GM12878 (cell line): ENCODE results near the gene FURIN.

Experiments used
- ZNF217 ChIP-seq: fragments of 450-650 bp; IDR thresholded peaks from 2 replicates; pipeline ENCODE4 v1.6.1; 2017; ENCODE audit warnings: antibody characterized with exemption, mild to moderate bottlenecking
- TF ChIP-seq, protein P1 (sequence below), 3 experiments: IDR thresholded peaks in 2 of 3; conservative IDR thresholded peaks in 1 of 3; 2 replicates each; pipeline ENCODE4 v1.5.1; 2011; ENCODE audit warnings: low read depth in 3 of 3, low read length in 3 of 3, mild to moderate bottlenecking in 3 of 3, control low read depth in 2 of 3, moderate library complexity in 2 of 3, inconsistent platforms in 1 of 3, mixed read lengths in 1 of 3; ENCODE audit not compliant: control insufficient read depth in 2 of 3, insufficient read depth in 1 of 3; ENCODE audit errors: extremely low read depth in 1 of 3
- TF ChIP-seq, protein P2 (sequence below): fragments of 450-650 bp; IDR thresholded peaks from 2 replicates; pipeline ENCODE4 v1.6.1; 2017; ENCODE audit warnings: antibody characterized with exemption, mild to moderate bottlenecking, moderate library complexity

DNA sequence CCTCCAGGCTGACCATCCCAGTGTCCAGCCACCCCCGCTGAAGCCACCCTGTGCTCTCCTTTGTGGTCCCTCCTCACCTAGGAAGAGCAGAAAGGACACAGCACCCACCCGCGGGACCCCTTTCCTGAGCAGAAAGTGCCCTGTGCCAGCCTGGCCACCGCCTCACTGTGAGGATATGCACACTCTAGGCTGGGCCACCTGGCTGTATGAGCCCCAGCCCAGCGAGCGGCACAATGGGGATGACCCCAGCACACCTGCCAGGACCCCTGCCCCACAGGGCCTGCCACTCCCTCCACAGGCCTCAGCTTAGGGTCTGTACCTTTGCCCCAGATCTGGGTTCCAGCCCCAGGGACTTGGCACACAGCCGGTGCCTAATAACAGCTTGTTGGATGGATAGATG lies 47.9 kb upstream of the FURIN start:
- TF ChIP-seq, protein P1, sequence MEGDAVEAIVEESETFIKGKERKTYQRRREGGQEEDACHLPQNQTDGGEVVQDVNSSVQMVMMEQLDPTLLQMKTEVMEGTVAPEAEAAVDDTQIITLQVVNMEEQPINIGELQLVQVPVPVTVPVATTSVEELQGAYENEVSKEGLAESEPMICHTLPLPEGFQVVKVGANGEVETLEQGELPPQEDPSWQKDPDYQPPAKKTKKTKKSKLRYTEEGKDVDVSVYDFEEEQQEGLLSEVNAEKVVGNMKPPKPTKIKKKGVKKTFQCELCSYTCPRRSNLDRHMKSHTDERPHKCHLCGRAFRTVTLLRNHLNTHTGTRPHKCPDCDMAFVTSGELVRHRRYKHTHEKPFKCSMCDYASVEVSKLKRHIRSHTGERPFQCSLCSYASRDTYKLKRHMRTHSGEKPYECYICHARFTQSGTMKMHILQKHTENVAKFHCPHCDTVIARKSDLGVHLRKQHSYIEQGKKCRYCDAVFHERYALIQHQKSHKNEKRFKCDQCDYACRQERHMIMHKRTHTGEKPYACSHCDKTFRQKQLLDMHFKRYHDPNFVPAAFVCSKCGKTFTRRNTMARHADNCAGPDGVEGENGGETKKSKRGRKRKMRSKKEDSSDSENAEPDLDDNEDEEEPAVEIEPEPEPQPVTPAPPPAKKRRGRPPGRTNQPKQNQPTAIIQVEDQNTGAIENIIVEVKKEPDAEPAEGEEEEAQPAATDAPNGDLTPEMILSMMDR (IDR thresholded peaks at IDR 0.05 in 2 of 3, conservative IDR thresholded peaks at IDR 0.05 in 1 of 3; ENCODE audit: control insufficient read depth in 2 of 3, extremely low read depth in 1 of 3, insufficient read depth in 1 of 3, low read depth in 3 of 3, low read length in 3 of 3) = no peak
- no peak for TF ChIP-seq ZNF217
- TF ChIP-seq, protein P2, sequence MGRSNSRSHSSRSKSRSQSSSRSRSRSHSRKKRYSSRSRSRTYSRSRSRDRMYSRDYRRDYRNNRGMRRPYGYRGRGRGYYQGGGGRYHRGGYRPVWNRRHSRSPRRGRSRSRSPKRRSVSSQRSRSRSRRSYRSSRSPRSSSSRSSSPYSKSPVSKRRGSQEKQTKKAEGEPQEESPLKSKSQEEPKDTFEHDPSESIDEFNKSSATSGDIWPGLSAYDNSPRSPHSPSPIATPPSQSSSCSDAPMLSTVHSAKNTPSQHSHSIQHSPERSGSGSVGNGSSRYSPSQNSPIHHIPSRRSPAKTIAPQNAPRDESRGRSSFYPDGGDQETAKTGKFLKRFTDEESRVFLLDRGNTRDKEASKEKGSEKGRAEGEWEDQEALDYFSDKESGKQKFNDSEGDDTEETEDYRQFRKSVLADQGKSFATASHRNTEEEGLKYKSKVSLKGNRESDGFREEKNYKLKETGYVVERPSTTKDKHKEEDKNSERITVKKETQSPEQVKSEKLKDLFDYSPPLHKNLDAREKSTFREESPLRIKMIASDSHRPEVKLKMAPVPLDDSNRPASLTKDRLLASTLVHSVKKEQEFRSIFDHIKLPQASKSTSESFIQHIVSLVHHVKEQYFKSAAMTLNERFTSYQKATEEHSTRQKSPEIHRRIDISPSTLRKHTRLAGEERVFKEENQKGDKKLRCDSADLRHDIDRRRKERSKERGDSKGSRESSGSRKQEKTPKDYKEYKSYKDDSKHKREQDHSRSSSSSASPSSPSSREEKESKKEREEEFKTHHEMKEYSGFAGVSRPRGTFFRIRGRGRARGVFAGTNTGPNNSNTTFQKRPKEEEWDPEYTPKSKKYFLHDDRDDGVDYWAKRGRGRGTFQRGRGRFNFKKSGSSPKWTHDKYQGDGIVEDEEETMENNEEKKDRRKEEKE = no peak
